Measurements from ENCODE around the gene FARP1. TPM values are rescaled to one million over a fixed set of nuclear protein-coding genes. Genes with fewer than 3 reads are reported as not detected.
A peak's percentile ranks its signal among the peaks of the same experiment; 100 is the strongest.

FARP1 gene
- total and polyA plus RNA-seq, 2 of the 13 experiments (the other 11 are each of a cell fraction or from before 2014, with no cell fraction given), result 70.6 to 126 TPM

- TF ChIP-seq BRD4 (CRISPR knock-in tag; IDR thresholded peaks at IDR 0.05) (0 out of 2 replicates have a peak, but pooled peaks have one; percentile 37), KLF9 (CRISPR knock-in tag; IDR thresholded peaks at IDR 0.05; ENCODE audit: low read depth) (no peak), SP4 (CRISPR knock-in tag; IDR thresholded peaks at IDR 0.05) (0 out of 2 replicates have a peak, but pooled peaks have one; percentile 19), KDM5A (IDR thresholded peaks at IDR 0.05; ENCODE audit: borderline replicate concordance, low read length) (no peak), CEBPZ (IDR thresholded peaks at IDR 0.05; ENCODE audit: low read length) (no peak), HNRNPK (IDR thresholded peaks at IDR 0.05; ENCODE audit: low read depth, low read length, poor library complexity, severe bottlenecking) (no peak), ZNF782 (CRISPR knock-in tag; IDR thresholded peaks at IDR 0.05; ENCODE audit: borderline replicate concordance) (no peak), ATF2 (CRISPR knock-in tag; IDR thresholded peaks at IDR 0.05) (peak; percentile 59; the same call in 1 of the 2 replicates), PHF20 (CRISPR knock-in tag; IDR thresholded peaks at IDR 0.05) (no peak), MTA3 (CRISPR knock-in tag; IDR thresholded peaks at IDR 0.05) (no peak), ZHX2 (IDR thresholded peaks at IDR 0.05; ENCODE audit: low read depth) (no peak), ZHX2 (CRISPR knock-in tag; IDR thresholded peaks at IDR 0.05; ENCODE audit: borderline replicate concordance) (no peak), CENPT (CRISPR knock-in tag; IDR thresholded peaks at IDR 0.05; ENCODE audit: low read depth) (no peak), HIC2 (CRISPR knock-in tag; IDR thresholded peaks at IDR 0.05; ENCODE audit: low read depth) (no peak), ARHGAP35 (CRISPR knock-in tag; IDR thresholded peaks at IDR 0.05; ENCODE audit: borderline replicate concordance) (0 out of 2 replicates have a peak, but pooled peaks have one; percentile 29), CBFB (CRISPR knock-in tag; IDR thresholded peaks at IDR 0.05) (0 out of 2 replicates have a peak, but pooled peaks have one; percentile 22), SIN3B (IDR thresholded peaks at IDR 0.05; ENCODE audit: low read length) (no peak)
Observed at GRCh38 chr13:98300956-98301641, 158.2 kb downstream of the FARP1 start (continued).

All from HepG2 (cell line).